OCI-LY3 (cell line): ENCODE data around the gene IL17A.

Experiments used
- H2AFZ ChIP-seq: fragments of 200-600, 300-600 bp; shearing (Covaris generic); 2 replicates; pipeline ENCODE4 v1.6.0; 2014; ENCODE audit warnings: antibody characterized with exemption, low read depth, low read length
- H3K27ac ChIP-seq: fragments of 200-600, 300-600 bp; sonication (generic); 2 replicates; pipeline ENCODE4 v1.5.1; 2014; ENCODE audit warnings: mild to moderate bottlenecking, low read length, moderate library complexity, mixed read lengths
- H3K27me3 ChIP-seq: fragments of 200-600, 300-600 bp; sonication (generic); 2 replicates; pipeline ENCODE4 v1.6.1; 2014; ENCODE audit warnings: low read depth, low read length, mixed read lengths
- H3K36me3 ChIP-seq: fragments of 200-600, 300-600 bp; sonication (generic); replicated peaks from 2 replicates; pipeline ENCODE3; 2014; ENCODE audit warnings: low read depth, low read length, mixed read lengths
- H3K4me1 ChIP-seq: fragments of 300-600, 200-600 bp; sonication (generic); 2 replicates; pipeline ENCODE4 v1.6.1; 2014; ENCODE audit warnings: low read length, mixed read lengths
- H3K4me2 ChIP-seq: fragments of 200-600, 300-600 bp; sonication (generic); 2 replicates; pipeline ENCODE4 v1.6.1; 2014; ENCODE audit warnings: low read length, mixed read lengths
- H3K4me3 ChIP-seq: fragments of 300-600, 200-600 bp; sonication (generic); 2 replicates; pipeline ENCODE4 v1.5.1; 2014; ENCODE audit warnings: antibody characterized with exemption, mild to moderate bottlenecking, low read length, moderate library complexity
- H3K79me2 ChIP-seq: fragments of 300-600, 200-600 bp; shearing (Covaris generic); 2 replicates; pipeline ENCODE4 v1.6.1; 2014; ENCODE audit warnings: mild to moderate bottlenecking, low read length, mixed read lengths
- H3K9ac ChIP-seq: fragments of 300-600, 200-600 bp; shearing (Covaris generic); 2 replicates; pipeline ENCODE4 v1.6.0; 2014; ENCODE audit warnings: mild to moderate bottlenecking, low read length, moderate library complexity
- H3K9me3 ChIP-seq: fragments of 200-600, 300-600 bp; shearing (Covaris generic); 2 replicates; pipeline ENCODE4 v1.6.1; 2014; ENCODE audit warnings: low read length, mixed read lengths; ENCODE audit not compliant: insufficient read depth
- H4K20me1 ChIP-seq: fragments of 200-600, 300-600 bp; sonication (generic); 2 replicates; pipeline ENCODE4 v1.6.1; 2016; ENCODE audit warnings: low read length, mixed read lengths; ENCODE audit not compliant: insufficient read depth
- CTCF ChIP-seq: fragments of 200-600, 300-600 bp; sonication (generic); IDR thresholded peaks from 2 replicates; pipeline ENCODE4 v1.5.1; 2014; ENCODE audit warnings: antibody characterized with exemption, low read length, low read depth
- EZH2phosphoT487 ChIP-seq: fragments of 200-600 bp; shearing (Covaris generic); IDR thresholded peaks from 2 replicates; pipeline ENCODE4 v1.6.1; 2018; ENCODE audit warnings: antibody characterized with exemption, mixed run types, low read depth

The IL17A gene

GRCh38 chr6:52209770-52210169 lies 23.6 kb downstream of the IL17A start:
- Histone ChIP-seq H3K79me2 (no peaks in the 10 kb centered on the region), H3K9ac (peak overlapping the region; percentile 62), H3K4me1 (peaks cover 59% of the 10 kb centered on the region), H3K9me3 (no peaks in the 10 kb centered on the region), H4K20me1 (no peaks in the 10 kb centered on the region), H3K4me3 (peak overlapping the region; percentile 31), H3K27me3 (no peaks in the 10 kb centered on the region), H3K27ac (peak overlapping the region; percentile 91), H3K4me2 (peak overlapping the region; percentile 61), H3K36me3 (no peaks in the 10 kb centered on the region), H2AFZ (no peak overlapping the region)
- TF ChIP-seq CTCF (no peak), EZH2phosphoT487 (peak; percentile 66)

GRCh38 chr6:52210227-52210626 lies 24.1 kb downstream of the IL17A start:
- peak overlapping the region; percentile 31 for H3K4me3 ChIP-seq
- TF ChIP-seq CTCF (no peak), EZH2phosphoT487 (no peak)
- H3K9me3 ChIP-seq = no peaks in the 10 kb centered on the region
- no peaks in the 10 kb centered on the region for H3K79me2 ChIP-seq
- no peak overlapping the region for H2AFZ ChIP-seq
- peak overlapping the region; percentile 61 for H3K4me2 ChIP-seq
- no peaks in the 10 kb centered on the region for H3K36me3 ChIP-seq
- peak overlapping the region; percentile 91 for H3K27ac ChIP-seq
- no peaks in the 10 kb centered on the region for H4K20me1 ChIP-seq
- peaks cover 62% of the 10 kb centered on the region for H3K4me1 ChIP-seq
- no peaks in the 10 kb centered on the region for H3K27me3 ChIP-seq
- peak overlapping the region; percentile 22; the same call in 1 of the 2 replicates for H3K9ac ChIP-seq

GRCh38 chr6:52213127-52213526 lies 27.0 kb downstream of the IL17A start:
- no peaks in the 10 kb centered on the region for H3K79me2 ChIP-seq

GRCh38 chr6:52215787-52216186 lies 29.6 kb downstream of the IL17A start:
- H3K4me3 ChIP-seq = no peak overlapping the region
- no peak for TF ChIP-seq EZH2phosphoT487
- TF ChIP-seq CTCF = no peak
- H3K9me3 ChIP-seq = no peaks in the 10 kb centered on the region
- no peaks in the 10 kb centered on the region for H3K79me2 ChIP-seq
- H3K4me2 ChIP-seq = no peak overlapping the region
- peaks cover 45% of the 10 kb centered on the region for H3K4me1 ChIP-seq
- H3K27ac ChIP-seq = no peak overlapping the region
- no peak overlapping the region for H2AFZ ChIP-seq
- H4K20me1 ChIP-seq = no peaks in the 10 kb centered on the region
- H3K9ac ChIP-seq = no peak overlapping the region
- no peaks in the 10 kb centered on the region for H3K27me3 ChIP-seq
- H3K36me3 ChIP-seq = no peaks in the 10 kb centered on the region

More at GRCh38 chr6:52213127-52213526, 27.0 kb downstream of the IL17A start:
- H3K27me3 ChIP-seq = no peaks in the 10 kb centered on the region
- TF ChIP-seq CTCF (peak; percentile 75), EZH2phosphoT487 (no peak)
- no peak overlapping the region for H3K9ac ChIP-seq
- no peak overlapping the region for H2AFZ ChIP-seq
- H4K20me1 ChIP-seq = no peaks in the 10 kb centered on the region
- H3K4me1 ChIP-seq = peaks cover 68% of the 10 kb centered on the region
- no peak overlapping the region for H3K4me3 ChIP-seq
- H3K27ac ChIP-seq = no peak overlapping the region
- no peaks in the 10 kb centered on the region for H3K9me3 ChIP-seq
- peak overlapping the region; percentile 61; the same call in 1 of the 2 replicates for H3K4me2 ChIP-seq
- no peaks in the 10 kb centered on the region for H3K36me3 ChIP-seq
